GM21447 (cell line): ENCODE results near the gene L3MBTL2.

Experiments used
- ATAC-seq: cut with Tn5 transposase; IDR thresholded peaks from one replicate; pipeline ENCODE4 v1.9.1; 2021; ENCODE audit not compliant: unreplicated experiment

L3MBTL2 gene

DNA sequence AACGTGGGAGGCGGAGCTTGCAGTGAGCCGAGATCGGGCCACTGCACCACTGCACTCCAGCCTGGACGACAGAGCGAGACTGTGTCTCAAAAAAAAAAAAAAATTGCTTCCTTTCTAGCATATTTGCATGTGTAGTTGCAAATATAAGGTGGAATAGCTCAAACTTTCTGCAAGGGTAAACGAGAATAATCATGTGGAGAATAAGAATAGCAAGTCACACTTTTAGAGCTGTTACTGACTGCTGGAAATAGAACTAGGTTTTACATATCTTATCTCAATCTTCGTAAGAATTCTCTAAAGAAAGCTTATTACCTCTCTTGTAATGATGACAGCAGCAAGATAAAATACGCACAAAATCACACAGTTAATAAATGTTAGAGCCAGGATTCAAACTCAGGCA is 1.6 kb downstream of the L3MBTL2 start:
- no peak for ATAC-seq

- no peak for ATAC-seq
These were observed 10.3 kb downstream of the L3MBTL2 start for GRCh38 chr22:41215409-41215808.

- ATAC-seq, result no peak
These were observed 10.8 kb downstream of the L3MBTL2 start for GRCh38 chr22:41215926-41216325.

- ATAC-seq, result no peak
These were observed 11.9 kb downstream of the L3MBTL2 start for GRCh38 chr22:41216984-41217383.

GRCh38 chr22:41217553-41218157 is 12.5 kb downstream of the L3MBTL2 start:
- peak; percentile 77 for ATAC-seq

- ATAC-seq, result no peak
These were observed 17.9 kb downstream of the L3MBTL2 start for GRCh38 chr22:41222846-41223507.

- ATAC-seq, result no peak
These were observed 18.4 kb downstream of the L3MBTL2 start for GRCh38 chr22:41223535-41223934.

DNA sequence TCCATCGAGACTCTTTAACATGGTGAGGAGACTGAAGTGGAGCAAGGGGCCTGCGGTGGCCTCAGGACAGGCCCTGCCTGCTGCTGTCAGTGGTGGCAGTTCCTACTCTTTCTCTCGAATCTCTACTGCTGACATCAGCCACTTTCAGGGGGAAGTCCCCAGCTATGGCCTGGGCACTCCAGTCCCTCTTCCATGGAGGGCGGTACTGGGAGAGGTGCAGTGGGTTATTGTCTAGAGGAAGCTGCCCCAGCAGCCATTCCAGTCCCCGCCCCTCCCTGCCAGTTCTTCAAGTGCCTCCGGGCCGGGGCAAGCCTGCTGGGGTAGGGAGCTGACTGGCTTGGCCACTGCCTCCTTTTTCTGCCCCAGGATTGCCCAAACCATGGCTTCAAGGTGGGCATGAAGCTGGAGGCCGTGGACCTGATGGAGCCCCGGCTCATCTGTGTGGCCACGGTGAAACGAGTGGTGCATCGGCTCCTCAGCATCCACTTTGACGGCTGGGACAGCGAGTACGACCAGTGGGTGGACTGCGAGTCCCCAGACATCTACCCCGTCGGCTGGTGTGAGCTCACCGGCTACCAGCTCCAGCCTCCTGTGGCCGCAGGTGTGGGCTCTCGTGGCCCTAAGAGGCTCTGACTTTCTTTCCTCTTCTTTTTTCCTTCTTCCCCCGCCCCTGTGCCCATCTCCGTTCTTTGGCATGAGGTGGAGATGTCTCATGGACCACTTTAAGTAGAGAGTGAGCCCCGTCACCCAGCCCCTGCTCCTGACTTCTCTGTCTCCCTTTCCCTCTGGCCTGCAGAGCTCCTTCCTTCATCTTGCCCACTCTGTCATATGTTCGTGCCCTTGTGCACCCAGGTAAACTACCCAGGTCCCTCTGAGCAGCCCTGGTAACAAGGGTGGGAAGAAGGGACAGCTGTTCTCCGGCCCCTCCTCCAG is 21.9 kb downstream of the L3MBTL2 start:
- no peak for ATAC-seq

DNA sequence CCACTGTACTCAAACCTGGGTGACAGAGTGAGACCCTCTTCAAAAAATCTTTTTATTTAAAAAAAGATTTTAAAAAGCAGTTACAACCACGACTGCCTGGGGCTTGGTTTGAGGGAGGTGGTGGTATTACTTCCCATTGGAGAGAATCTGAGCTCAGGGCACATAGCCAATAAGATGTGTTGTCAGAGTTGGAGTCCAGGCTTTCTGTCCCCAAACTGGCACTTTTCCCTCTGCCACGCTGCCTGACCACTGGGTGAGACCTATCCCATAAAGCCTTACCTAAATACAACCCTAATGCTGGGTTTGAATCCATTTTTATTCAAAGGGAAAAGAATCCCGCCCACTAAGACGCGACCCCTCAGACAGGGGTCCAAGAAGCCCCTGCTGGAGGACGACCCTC is 24.1 kb downstream of the L3MBTL2 start:
- no peak for ATAC-seq

GRCh38 chr22:41229730-41230400 is 24.8 kb downstream of the L3MBTL2 start:
- ATAC-seq, result no peak

- ATAC-seq, result no peak
These were observed 25.3 kb downstream of the L3MBTL2 start for GRCh38 chr22:41230401-41230785.

GRCh38 chr22:41231369-41231768 is 26.3 kb downstream of the L3MBTL2 start:
- no peak for ATAC-seq

DNA sequence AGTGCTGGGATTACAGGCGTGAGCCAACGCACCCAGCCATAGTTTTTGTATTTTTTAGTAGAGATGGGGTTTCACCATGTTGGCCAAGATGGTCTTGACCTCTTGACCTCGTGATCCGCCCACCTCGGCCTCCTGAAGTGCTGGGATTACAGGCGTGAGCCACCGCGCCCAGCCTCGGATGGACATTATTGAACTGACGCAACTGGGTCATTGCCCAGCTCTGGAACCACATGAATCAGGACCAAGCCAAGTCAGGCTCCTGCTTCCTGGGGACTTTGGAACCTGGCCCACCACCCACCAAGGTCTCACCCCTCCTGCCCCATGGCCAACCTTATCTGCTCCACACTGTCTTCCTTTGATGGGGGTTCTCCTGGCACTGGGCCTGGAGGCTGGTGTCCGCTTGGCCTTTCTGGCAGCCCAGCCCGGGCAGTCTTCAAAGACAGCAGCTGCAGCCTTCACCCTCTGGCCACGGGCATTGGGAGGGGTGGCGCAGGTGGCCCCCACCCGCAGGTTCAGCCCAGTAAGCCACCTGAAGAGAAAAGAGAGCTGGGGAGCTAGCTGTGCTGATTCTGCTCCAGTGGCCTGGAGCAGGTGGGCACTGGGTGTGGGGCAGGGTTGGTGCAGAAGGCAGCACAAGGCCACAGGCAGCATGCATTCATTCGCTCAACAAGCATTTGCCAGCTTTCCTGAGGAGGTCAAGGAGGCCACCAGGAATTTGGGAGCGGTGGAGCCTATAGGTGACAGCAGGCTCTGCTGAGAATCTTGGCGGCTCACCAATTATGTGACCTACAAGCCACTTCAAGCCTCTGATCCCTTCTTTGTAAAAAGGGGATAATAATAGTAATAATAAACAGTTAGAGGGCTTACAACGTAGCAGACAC is 29.9 kb downstream of the L3MBTL2 start:
- no peak for ATAC-seq

GRCh38 chr22:41237036-41237706 is 32.1 kb downstream of the L3MBTL2 start:
- no peak for ATAC-seq

DNA sequence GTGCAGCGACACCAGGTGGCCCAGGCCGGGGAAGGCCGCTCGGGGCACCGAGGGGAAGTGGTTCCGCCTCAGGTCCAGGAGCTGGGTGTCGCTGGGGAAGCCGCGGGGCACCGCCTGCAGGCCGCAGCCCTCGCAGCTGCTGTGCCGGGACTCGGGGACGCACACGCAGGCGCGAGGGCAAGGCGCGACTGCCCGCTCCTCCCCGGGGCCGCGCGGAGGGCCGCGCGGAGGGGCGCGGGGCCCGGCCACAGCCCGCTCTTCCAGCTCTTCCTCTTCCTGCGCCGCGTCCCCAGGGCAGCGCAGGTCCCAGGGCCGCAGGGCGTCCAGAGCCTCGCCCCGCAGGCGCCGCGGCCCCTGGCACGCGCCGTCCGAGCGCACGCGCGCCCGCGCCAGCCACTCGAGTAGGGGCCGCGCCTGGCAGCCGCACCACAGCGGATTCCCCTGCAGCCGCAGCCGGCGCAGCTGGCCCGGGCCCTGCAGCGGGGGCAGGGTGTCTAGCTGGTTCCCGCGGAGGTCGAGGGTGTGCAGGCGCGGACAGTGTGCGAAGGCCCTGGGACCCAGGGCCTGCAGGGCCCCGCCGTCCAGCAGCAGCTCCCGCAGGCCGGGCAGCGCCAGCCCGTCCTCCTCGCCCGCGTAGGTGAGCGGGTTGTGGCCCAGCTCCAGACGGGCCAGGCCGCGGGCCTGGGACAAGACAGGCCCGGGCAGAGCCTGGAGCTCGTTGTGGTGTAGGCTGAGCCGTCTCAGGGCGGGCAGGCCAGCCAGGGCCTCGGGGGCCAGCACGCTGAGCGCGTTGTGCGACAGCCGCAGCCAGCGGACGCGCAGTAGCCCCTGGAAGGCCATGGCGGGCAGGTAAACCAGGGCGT is 32.8 kb downstream of the L3MBTL2 start:
- peak; percentile 60 for ATAC-seq

DNA sequence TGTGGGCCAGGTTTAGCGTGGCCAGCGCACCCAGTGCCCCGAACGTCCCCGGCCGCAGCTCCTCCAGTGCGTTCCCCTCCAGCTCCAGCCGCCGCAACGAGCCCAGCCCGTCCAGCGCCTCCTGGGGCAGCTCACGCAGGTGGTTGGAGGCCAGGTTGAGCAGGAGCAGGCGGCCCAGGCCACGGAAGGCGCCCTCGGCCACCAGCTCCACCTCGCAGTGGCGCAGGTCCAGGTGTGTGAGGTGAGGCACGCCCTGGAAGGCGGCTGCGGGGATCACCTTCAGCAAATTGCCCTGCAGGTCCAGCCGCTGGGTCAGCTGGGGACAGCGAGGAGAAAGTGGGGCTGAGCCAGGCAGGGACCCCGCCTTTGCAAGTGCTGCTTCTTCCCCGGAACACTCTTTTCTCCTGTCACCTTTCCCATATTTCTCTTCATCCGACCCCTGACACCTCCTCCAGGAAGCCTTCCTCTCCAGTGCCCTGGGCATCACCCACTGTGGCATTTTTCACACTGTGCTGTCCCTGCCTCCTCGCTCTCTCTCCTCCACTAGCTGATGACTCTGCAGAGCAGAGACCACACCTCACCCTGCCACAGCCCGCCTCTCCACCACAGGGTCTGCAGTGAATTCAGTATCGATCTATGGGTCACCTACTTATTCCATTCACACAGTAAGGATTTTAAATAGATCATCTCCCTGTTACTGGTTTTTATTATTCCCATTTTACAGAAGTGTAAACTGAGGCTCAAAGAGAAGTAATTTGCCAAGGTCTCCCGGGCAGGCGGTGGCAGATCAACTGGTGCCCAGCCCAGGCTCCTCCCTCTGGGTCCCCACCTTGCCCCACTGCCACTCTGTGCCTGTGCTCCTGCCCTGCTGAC is 33.7 kb downstream of the L3MBTL2 start:
- ATAC-seq, result no peak

- no peak for ATAC-seq
These were observed 34.5 kb downstream of the L3MBTL2 start for GRCh38 chr22:41239443-41240128.
